Activated CD8-positive, alpha-beta memory T cell treated with anti-CD3 and anti-CD28 coated beads, Interleukin-2, amount 10 ng/mL, durations not matched to agents 7 days and 5 days (primary cell): Measurements from ENCODE around the gene TMEM129. TPM values are rescaled to one million over a fixed set of nuclear protein-coding genes. Genes with fewer than 3 reads are reported as not detected.
A peak's percentile ranks its signal among the peaks of the same experiment; 100 is the strongest.

Experiments
- ATAC-seq: fragments of 150-1000 bp; cut with Tn5 transposase; one replicate; pipeline ENCODE4 v1.10.0; 2021; ENCODE audit warnings: moderate library complexity
- CTCF ChIA-PET: fragments of 350-600 bp; sonication (Branson Sonifier 250); formaldehyde crosslinking; loops from one replicate; lab custom pipeline; 2021; ENCODE audit warnings: antibody characterized with exemption; lab: Charles Lee
- DNase-seq: peaks from one replicate; pipeline ENCODE4 v3.0.0-alpha.2; 2020
- H3K27ac Mint-ChIP-seq: one replicate; pipeline ENCODE4 v1.8.0; 2021; ENCODE audit warnings: mild to moderate bottlenecking, mixed read lengths
- H3K27me3 Mint-ChIP-seq: one replicate; pipeline ENCODE4 v1.8.0; 2021; ENCODE audit warnings: mixed read lengths
- H3K36me3 Mint-ChIP-seq: one replicate; pipeline ENCODE4 v1.8.0; 2021; ENCODE audit warnings: mild to moderate bottlenecking, mixed read lengths
- H3K4me1 Mint-ChIP-seq: one replicate; pipeline ENCODE4 v1.8.0; 2021; ENCODE audit warnings: mixed read lengths
- H3K4me3 Mint-ChIP-seq: one replicate; pipeline ENCODE4 v1.8.0; 2021; ENCODE audit warnings: mild to moderate bottlenecking, moderate library complexity, mixed read lengths
- H3K9me3 Mint-ChIP-seq: one replicate; pipeline ENCODE4 v1.8.0; 2022; ENCODE audit warnings: low read depth, mixed read lengths
- total RNA-seq, 2 experiments: library from RNA; stranded (reverse); gene quantifications; one replicate each; pipeline ENCODE4 v1.2.3, GENCODE V29; 2021

Gene TMEM129
- total RNA-seq, 2 experiments from 2014 or later, result 22.5 to 24.7 TPM

GRCh38 chr4:1718095-1718850 lies 2.9 kb downstream of the TMEM129 start:
- Mint-ChIP-seq H3K27ac (peak overlapping the region; percentile 42), H3K4me3 (no peak overlapping the region), H3K4me1 (peaks cover 48% of the 10 kb centered on the region), H3K27me3 (no peaks in the 10 kb centered on the region), H3K36me3 (peaks cover 40% of the 10 kb centered on the region), H3K9me3 (no peaks in the 10 kb centered on the region)
- ATAC-seq (no peak), DNase-seq (no peak)
- CTCF ChIA-PET, result interaction anchor here (1.6 to 15.1 kb wide), 2 partner anchors 15 to 22 kb away, joined by 3 to 278 read pairs; no protein-coding TSS in a partner anchor

DNA sequence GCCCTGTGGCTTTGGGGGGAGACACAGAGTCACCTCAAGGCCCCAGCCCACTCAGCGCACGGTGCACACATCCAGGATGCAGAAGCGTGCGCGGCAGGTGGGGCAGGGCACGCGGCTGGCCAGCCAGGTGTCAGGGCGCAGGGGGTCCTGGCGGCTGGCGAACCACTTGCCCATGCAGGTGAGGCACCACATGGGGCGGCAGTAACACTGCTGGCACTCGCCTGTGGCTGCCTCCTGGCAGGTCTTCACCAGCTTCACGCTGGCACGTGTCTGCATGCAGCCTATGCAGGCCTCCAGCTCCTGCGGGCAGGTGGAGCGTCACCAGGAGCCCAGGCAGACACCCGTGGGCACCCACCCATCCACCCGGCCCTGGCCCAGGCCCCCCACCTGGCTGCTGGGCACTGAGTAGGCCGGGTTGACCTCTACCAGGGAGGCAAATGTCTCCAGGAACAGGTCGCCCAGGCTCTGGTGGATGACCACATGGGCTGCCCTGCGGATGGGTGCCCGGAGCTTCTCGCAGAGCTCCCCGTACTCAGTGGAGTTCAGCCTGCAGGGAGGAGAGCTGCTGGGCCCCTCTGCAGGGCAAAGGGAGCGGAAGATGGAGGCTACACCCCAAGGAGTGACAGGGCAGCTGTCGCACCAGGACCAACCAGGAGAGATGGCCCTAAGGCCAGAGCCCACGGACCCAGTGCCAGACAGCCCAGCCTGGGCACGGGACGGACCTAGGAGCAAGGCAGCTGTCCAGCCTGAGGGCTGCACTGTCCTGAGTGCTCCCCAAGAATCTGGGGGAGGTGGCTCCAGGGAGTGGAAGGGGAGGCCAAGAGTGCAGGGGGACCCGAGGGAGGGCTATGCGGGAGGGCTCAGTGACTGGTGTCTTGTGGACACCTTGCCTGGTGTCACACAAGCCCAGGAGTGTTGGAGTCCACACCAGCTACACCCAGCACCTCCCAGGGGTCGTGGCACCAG lies 3.7 kb downstream of the TMEM129 start:
- Mint-ChIP-seq H3K27ac (no peak overlapping the region), H3K27me3 (no peaks in the 10 kb centered on the region), H3K36me3 (peaks cover 35% of the 10 kb centered on the region), H3K4me3 (no peak overlapping the region), H3K4me1 (peaks cover 44% of the 10 kb centered on the region), H3K9me3 (no peaks in the 10 kb centered on the region)
- no peak for ATAC-seq
- CTCF ChIA-PET, result interaction anchor here (0.9 to 15.1 kb wide), 2 partner anchors 21 to 31 kb away, joined by 3 to 278 read pairs; no protein-coding TSS in a partner anchor
- no peak for DNase-seq

DNA sequence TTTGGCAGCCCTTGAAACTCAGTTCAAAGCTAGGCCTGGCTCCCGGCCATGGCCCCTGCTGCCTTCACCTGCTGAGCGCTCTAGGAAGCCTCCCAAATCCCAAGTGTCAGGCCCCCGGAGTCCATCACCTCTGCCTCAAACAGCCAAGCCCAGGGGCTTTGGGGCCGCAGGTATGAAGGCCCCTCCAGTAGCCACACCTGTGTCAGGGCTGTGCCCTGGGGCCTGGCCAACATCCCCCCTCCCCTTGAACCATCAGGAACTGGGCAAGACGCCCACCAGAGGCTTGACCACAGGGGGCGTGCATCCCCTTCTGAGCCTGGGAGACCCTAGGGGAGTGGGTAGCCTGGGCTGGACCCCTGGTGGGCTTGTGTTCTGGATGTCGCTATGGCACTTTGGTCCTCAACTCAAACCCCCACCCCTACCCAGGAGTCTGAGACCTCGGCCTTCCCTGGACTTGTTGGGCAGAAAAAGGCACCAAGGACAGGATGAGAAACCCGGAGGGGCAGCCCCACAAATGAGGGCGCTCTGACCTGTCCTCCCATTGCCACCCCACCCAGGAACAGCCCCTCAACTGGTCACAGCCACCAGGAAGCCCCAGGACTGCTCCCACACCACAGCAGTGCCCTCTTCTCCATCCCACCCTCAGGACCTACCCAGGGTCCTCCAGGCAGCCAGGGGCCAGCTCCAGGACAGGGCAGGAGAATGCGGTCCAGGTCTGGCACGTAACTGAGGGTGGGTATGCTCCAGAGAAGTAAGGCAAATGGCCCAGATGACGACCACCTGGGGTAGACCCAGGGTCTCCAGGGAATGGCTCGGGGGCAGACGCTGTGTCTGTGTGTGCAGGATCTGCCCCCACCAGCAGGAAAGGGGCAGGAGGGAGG lies 4.8 kb downstream of the TMEM129 start:
- H3K9me3 Mint-ChIP-seq, result no peaks in the 10 kb centered on the region
- CTCF ChIA-PET, result interaction anchor here (0.9 kb wide), 1 partner anchor 32 kb away, joined by 3 read pairs; no protein-coding TSS in a partner anchor
- ATAC-seq (no peak), DNase-seq (no peak)
- no peaks in the 10 kb centered on the region for H3K27me3 Mint-ChIP-seq
- H3K4me3 Mint-ChIP-seq, result no peak overlapping the region
- no peak overlapping the region for H3K27ac Mint-ChIP-seq
- peaks cover 46% of the 10 kb centered on the region for H3K4me1 Mint-ChIP-seq
- peaks cover 31% of the 10 kb centered on the region for H3K36me3 Mint-ChIP-seq

DNA sequence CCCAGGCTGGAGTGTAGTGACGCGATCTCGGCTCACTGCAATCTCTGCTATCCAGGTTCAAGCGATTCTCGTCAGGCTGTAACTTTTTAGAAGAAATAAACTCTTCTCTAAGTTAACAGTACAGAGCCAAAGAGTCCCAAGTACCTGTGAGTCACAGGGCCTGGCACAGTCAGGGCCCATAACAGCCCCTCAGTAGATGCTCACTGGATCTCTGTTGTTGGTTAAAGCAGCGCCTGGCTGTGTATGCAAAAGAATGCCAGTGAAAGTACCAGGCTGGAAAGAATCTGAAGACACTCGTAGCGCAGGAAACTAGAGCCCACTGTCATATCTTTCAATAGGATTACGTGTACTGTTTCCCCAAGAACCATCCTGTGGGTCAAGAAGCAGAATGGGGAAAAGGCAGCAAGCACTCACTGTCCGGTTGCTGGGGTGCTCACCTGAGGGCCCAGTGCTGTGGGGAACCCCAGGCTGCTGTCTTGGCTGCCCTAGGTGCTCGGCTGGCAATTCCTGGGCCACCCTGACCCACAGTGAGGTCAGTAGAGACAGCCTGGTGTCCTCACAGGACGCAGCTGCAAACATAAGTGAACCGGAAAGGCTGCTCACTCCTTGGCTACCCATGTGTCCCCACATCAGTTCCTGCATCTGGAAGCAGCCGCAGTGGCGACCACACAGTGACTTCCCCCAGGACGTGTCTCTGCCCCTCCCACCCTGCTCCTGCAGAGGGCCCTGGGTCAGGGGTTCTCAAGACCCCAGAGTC lies 5.9 kb downstream of the TMEM129 start:
- Mint-ChIP-seq H3K27ac (peak overlapping the region; percentile 99), H3K4me3 (peak overlapping the region; percentile 100), H3K4me1 (peaks cover 55% of the 10 kb centered on the region), H3K9me3 (no peaks in the 10 kb centered on the region), H3K36me3 (peaks cover 38% of the 10 kb centered on the region), H3K27me3 (no peaks in the 10 kb centered on the region)
- DNase-seq (no peak), ATAC-seq (no peak)
- CTCF ChIA-PET, result interaction anchor here (12.3 kb wide), 1 partner anchor 20 kb away, joined by 144 read pairs; no protein-coding TSS in a partner anchor

DNA sequence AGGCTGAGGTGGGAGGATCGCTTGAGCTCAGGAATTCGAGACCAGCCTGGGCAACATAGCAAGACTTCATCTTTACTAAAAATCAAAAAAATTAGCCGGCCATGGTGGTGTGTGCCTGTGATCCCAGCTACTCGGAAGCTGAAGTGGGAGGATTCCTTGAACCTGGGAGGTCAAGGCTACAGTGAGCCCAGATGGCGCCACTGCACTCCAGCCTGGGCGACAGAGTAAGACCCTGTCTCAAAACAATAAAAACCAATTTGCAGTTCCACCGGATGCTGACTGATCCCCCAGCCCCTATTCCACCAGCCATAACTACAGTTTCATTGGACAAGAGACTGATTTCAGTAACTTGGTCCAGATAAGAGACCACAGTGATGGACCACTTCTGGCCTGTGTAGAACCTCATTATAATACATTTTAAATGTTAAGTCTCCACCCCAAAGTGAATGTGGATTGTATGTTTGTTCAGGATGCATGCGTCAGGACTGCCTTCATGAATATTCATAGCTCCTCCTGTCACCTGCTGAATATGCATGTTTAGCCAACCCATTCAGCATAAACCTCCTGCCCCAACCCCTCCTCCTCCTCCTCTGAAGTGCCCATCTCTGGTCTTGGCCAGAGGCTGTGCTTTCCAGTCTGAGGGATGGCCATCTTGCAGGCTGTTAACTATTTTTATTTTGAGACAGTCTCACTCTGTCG lies 6.7 kb downstream of the TMEM129 start:
- DNase-seq (no peak), ATAC-seq (no peak)
- H3K9me3 Mint-ChIP-seq, result no peaks in the 10 kb centered on the region
- H3K27me3 Mint-ChIP-seq, result no peaks in the 10 kb centered on the region
- peak overlapping the region; percentile 100 for H3K4me3 Mint-ChIP-seq
- peak overlapping the region; percentile 99 for H3K27ac Mint-ChIP-seq
- H3K4me1 Mint-ChIP-seq, result peaks cover 55% of the 10 kb centered on the region
- peaks cover 44% of the 10 kb centered on the region for H3K36me3 Mint-ChIP-seq
- CTCF ChIA-PET, result interaction anchor here (0.9 to 12.3 kb wide), 4 partner anchors 12 to 32 kb away, joined by 3 to 144 read pairs (median 4); no protein-coding TSS in a partner anchor

GRCh38 chr4:1713003-1713851 lies 7.9 kb downstream of the TMEM129 start:
- DNase-seq (no peak), ATAC-seq (peak; percentile 7)
- peak overlapping the region; percentile 100 for H3K4me3 Mint-ChIP-seq
- peaks cover 50% of the 10 kb centered on the region for H3K36me3 Mint-ChIP-seq
- peaks cover 61% of the 10 kb centered on the region for H3K4me1 Mint-ChIP-seq
- CTCF ChIA-PET, result interaction anchor here (0.9 to 12.3 kb wide), 5 partner anchors 9 to 19 kb away, joined by 4 to 144 read pairs (median 10); partner anchors contain the start of genes TACC3 and TMEM129
- no peaks in the 10 kb centered on the region for H3K27me3 Mint-ChIP-seq
- H3K9me3 Mint-ChIP-seq, result no peaks in the 10 kb centered on the region
- peak overlapping the region; percentile 99 for H3K27ac Mint-ChIP-seq

GRCh38 chr4:1712216-1713002 lies 8.7 kb downstream of the TMEM129 start, which contains the start of gene SLBP:
SLBP (minus strand) TSS chr4:1712319; CDS start chr4:1712188, 131 bp downstream.
- CTCF ChIA-PET, result interaction anchor here (0.5 to 12.3 kb wide), 7 partner anchors 10 to 188 kb away, joined by 3 to 144 read pairs (median 5); partner anchors contain the start of genes TACC3 and TMEM129
- H3K36me3 Mint-ChIP-seq, result peaks cover 52% of the 10 kb centered on the region
- H3K4me3 Mint-ChIP-seq, result peak within 1 kb of the TSS; percentile 100
- peak within 1 kb of the TSS; percentile 99 for H3K27ac Mint-ChIP-seq
- H3K27me3 Mint-ChIP-seq, result no peaks in the 10 kb centered on the region
- H3K4me1 Mint-ChIP-seq, result peaks cover 62% of the 10 kb centered on the region
- H3K9me3 Mint-ChIP-seq, result no peaks in the 10 kb centered on the region
- peak; percentile 99 for DNase-seq
- ATAC-seq, result peak; percentile 89

- H3K4me1 Mint-ChIP-seq, result peaks cover 60% of the 10 kb centered on the region
- no peaks in the 10 kb centered on the region for H3K27me3 Mint-ChIP-seq
- peaks cover 53% of the 10 kb centered on the region for H3K36me3 Mint-ChIP-seq
- ATAC-seq (peak; percentile 22), DNase-seq (peak; percentile 67)
- H3K27ac Mint-ChIP-seq, result peak overlapping the region; percentile 88
- peak overlapping the region; percentile 95 for H3K4me3 Mint-ChIP-seq
- CTCF ChIA-PET, result interaction anchor here (0.7 to 12.3 kb wide), 6 partner anchors 11 to 189 kb away, joined by 3 to 144 read pairs (median 8); partner anchors contain the start of genes TACC3 and TMEM129
- H3K9me3 Mint-ChIP-seq, result no peaks in the 10 kb centered on the region
Measured at GRCh38 chr4:1711571-1712215, 9.4 kb downstream of the TMEM129 start.

DNA sequence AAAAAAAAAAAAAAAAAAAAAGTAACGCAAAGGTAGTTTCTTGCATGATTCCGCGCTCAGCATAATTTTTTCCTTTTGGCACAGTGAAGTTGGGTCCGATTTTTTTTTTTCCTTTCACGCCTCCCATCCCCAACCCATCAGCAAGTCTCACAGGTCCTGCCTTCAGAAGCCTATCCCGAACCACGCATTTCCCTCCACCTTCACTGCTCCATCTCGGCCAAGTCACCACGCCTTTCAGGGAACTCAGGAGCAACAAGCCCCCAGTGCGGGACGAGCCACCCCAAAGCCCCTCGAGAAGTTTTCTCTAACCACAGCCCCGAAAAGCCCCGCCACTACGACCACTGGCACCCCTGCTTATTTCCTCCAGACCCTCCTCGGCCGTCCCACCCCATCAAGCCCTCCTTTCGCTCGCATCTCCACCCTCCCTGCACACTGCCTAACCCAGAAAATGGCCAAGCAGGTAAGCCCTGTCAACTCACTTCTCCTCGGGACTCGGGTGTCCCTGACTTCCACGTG lies 10.0 kb downstream of the TMEM129 start:
- Mint-ChIP-seq H3K4me1 (peaks cover 61% of the 10 kb centered on the region), H3K9me3 (no peaks in the 10 kb centered on the region), H3K4me3 (peak overlapping the region; percentile 95), H3K36me3 (peaks cover 57% of the 10 kb centered on the region), H3K27me3 (no peaks in the 10 kb centered on the region), H3K27ac (peak overlapping the region; percentile 88)
- CTCF ChIA-PET, result interaction anchor here (1.0 to 12.3 kb wide), 6 partner anchors 11 to 37 kb away, joined by 3 to 144 read pairs (median 8); partner anchors contain the start of genes TACC3 and TMEM129
- no peak for DNase-seq
- no peak for ATAC-seq
